IPS-20b (cell line): ENCODE measurements around the gene MAP6.

Experiments
- H3K27ac ChIP-seq: one replicate; pipeline ENCODE4 v1.5.1; 2013; ENCODE audit warnings: low read length
- H3K27me3 ChIP-seq: 2 replicates; pipeline ENCODE4 v1.6.1; 2013; ENCODE audit warnings: mild to moderate bottlenecking, low read length, inconsistent platforms; ENCODE audit not compliant: insufficient read depth
- H3K36me3 ChIP-seq: 2 replicates; pipeline ENCODE4 v1.6.1; 2013; ENCODE audit warnings: low read depth, mild to moderate bottlenecking, inconsistent platforms, low read length, moderate library complexity; ENCODE audit not compliant: insufficient read depth
- H3K4me1 ChIP-seq: 2 replicates; pipeline ENCODE4 v1.6.1; 2013; ENCODE audit warnings: mild to moderate bottlenecking, control low read depth, inconsistent platforms, low read length, moderate library complexity; ENCODE audit not compliant: insufficient read depth
- H3K4me3 ChIP-seq: 2 replicates; pipeline ENCODE4 v1.5.1; 2013; ENCODE audit warnings: mild to moderate bottlenecking, low read length, inconsistent platforms
- H3K9ac ChIP-seq: 2 replicates; pipeline ENCODE4 v1.6.1; 2013; ENCODE audit warnings: low read depth, mild to moderate bottlenecking, inconsistent platforms, low read length, moderate library complexity
- H3K9me3 ChIP-seq: 2 replicates; pipeline ENCODE4 v1.6.1; 2013; ENCODE audit warnings: mild to moderate bottlenecking, low read depth, low read length, inconsistent platforms; ENCODE audit not compliant: insufficient read depth

MAP6 gene

GRCh38 chr11:75563501-75563977, 105.3 kb downstream of the MAP6 start:
- peak overlapping the region; percentile 95 for H3K4me3 ChIP-seq
- peaks cover 36% of the 10 kb centered on the region for H3K4me1 ChIP-seq
- peak overlapping the region; percentile 99 for H3K9ac ChIP-seq
- H3K9me3 ChIP-seq, result no peaks in the 10 kb centered on the region
- peaks cover 45% of the 10 kb centered on the region for H3K36me3 ChIP-seq
- H3K27me3 ChIP-seq, result no peaks in the 10 kb centered on the region
- H3K27ac ChIP-seq, result peak overlapping the region; percentile 99

GRCh38 chr11:75562836-75563484, 105.9 kb downstream of the MAP6 start:
- Histone ChIP-seq H3K9me3 (no peaks in the 10 kb centered on the region), H3K4me3 (peak overlapping the region; percentile 95), H3K4me1 (peaks cover 39% of the 10 kb centered on the region), H3K27me3 (no peaks in the 10 kb centered on the region), H3K36me3 (peaks cover 39% of the 10 kb centered on the region), H3K9ac (peak overlapping the region; percentile 99), H3K27ac (peak overlapping the region; percentile 99)

- Histone ChIP-seq H3K4me3 (peak within 1 kb of the TSS; percentile 95), H3K4me1 (peaks cover 39% of the 10 kb centered on the region), H3K36me3 (peaks cover 32% of the 10 kb centered on the region), H3K27ac (peak within 1 kb of the TSS; percentile 99), H3K27me3 (no peaks in the 10 kb centered on the region), H3K9me3 (no peaks in the 10 kb centered on the region), H3K9ac (peak within 1 kb of the TSS; percentile 99)
Observed at GRCh38 chr11:75562048-75562835, 106.6 kb downstream of the MAP6 start, which contains the start of gene SERPINH1. Gene SERPINH1, plus strand, starts transcription at chr11:75562253. Its CDS starts 4,097 bp downstream, at chr11:75566350.

GRCh38 chr11:75561426-75562047, 107.3 kb downstream of the MAP6 start:
- Histone ChIP-seq H3K27ac (peak overlapping the region; percentile 99), H3K4me1 (peaks cover 39% of the 10 kb centered on the region)

GRCh38 chr11:75560644-75561043, 108.2 kb downstream of the MAP6 start:
- Histone ChIP-seq H3K4me1 (peaks cover 34% of the 10 kb centered on the region), H3K9me3 (no peaks in the 10 kb centered on the region), H3K9ac (no peak overlapping the region; the same call in 1 of the 2 replicates), H3K27ac (no peak overlapping the region), H3K36me3 (peaks cover 16% of the 10 kb centered on the region; the same call in 1 of the 2 replicates), H3K4me3 (no peak overlapping the region), H3K27me3 (no peaks in the 10 kb centered on the region)

More at GRCh38 chr11:75561426-75562047, 107.3 kb downstream of the MAP6 start:
- Histone ChIP-seq H3K9ac (peak overlapping the region; percentile 99; the same call in 1 of the 2 replicates), H3K4me3 (peak overlapping the region; percentile 95), H3K27me3 (no peaks in the 10 kb centered on the region), H3K9me3 (no peaks in the 10 kb centered on the region), H3K36me3 (peaks cover 25% of the 10 kb centered on the region)

- no peaks in the 10 kb centered on the region for H3K27me3 ChIP-seq
Observed at GRCh38 chr11:75558939-75559843, 109.6 kb downstream of the MAP6 start.

GRCh38 chr11:75557666-75558494, 111.0 kb downstream of the MAP6 start:
- H3K4me1 ChIP-seq, result peaks cover 23% of the 10 kb centered on the region
- H3K36me3 ChIP-seq, result no peaks in the 10 kb centered on the region
- H3K9ac ChIP-seq, result no peak overlapping the region
- no peak overlapping the region for H3K4me3 ChIP-seq
- no peak overlapping the region for H3K27ac ChIP-seq
- H3K9me3 ChIP-seq, result no peaks in the 10 kb centered on the region
- H3K27me3 ChIP-seq, result no peaks in the 10 kb centered on the region

More at GRCh38 chr11:75558939-75559843, 109.6 kb downstream of the MAP6 start:
- Histone ChIP-seq H3K4me3 (no peak overlapping the region), H3K9me3 (no peaks in the 10 kb centered on the region), H3K36me3 (0 out of 2 replicates have a peak, but pooled peaks cover 1% of the 10 kb centered on the region), H3K27ac (peak overlapping the region; percentile 9), H3K4me1 (peaks cover 21% of the 10 kb centered on the region), H3K9ac (peak overlapping the region; percentile 9; the same call in 1 of the 2 replicates)

GRCh38 chr11:75556275-75556674, 112.6 kb downstream of the MAP6 start:
- peaks cover 23% of the 10 kb centered on the region for H3K4me1 ChIP-seq
- H3K9me3 ChIP-seq, result no peaks in the 10 kb centered on the region
- H3K4me3 ChIP-seq, result no peak overlapping the region
- H3K27me3 ChIP-seq, result no peaks in the 10 kb centered on the region
- H3K36me3 ChIP-seq, result no peaks in the 10 kb centered on the region
- H3K27ac ChIP-seq, result no peak overlapping the region
- H3K9ac ChIP-seq, result no peak overlapping the region

- H3K27me3 ChIP-seq, result no peaks in the 10 kb centered on the region
- peak overlapping the region; percentile 56; the same call in 1 of the 2 replicates for H3K9ac ChIP-seq
- peaks cover 19% of the 10 kb centered on the region for H3K4me1 ChIP-seq
- H3K36me3 ChIP-seq, result no peaks in the 10 kb centered on the region
- H3K27ac ChIP-seq, result peak overlapping the region; percentile 51
- no peak overlapping the region for H3K4me3 ChIP-seq
- H3K9me3 ChIP-seq, result no peaks in the 10 kb centered on the region
Observed at GRCh38 chr11:75555079-75555811, 113.6 kb downstream of the MAP6 start.
